Stimulated activated CD4-positive, alpha-beta T cell treated with anti-CD3 and anti-CD28 coated beads, Interleukin-4, amount 100 ng/mL, for 48 hours (primary cell): Measurements from ENCODE around the gene IDH3B.
"Not testable (repeated sequence)": the region's sequence is repeated elsewhere in the genome, so short reads cannot be mapped to it uniquely, and the experiment has no call there.

ENCODE experiments used
- DNase-seq, 2 donors: peaks; one replicate each; pipeline ENCODE4 v3.0.0-alpha.2; 2020; ENCODE audit warnings: low read depth in 2 of 2

Gene IDH3B

GRCh38 chr20:2663887-2664719 is at the start of gene IDH3B:
Gene IDH3B (minus strand): TSS chr20:2664216. CDS start chr20:2664188, 28 bp downstream.
- DNase-seq = peak; percentile 83 to 89

- DNase-seq = no peak
Measured at GRCh38 chr20:2713285-2713684, 49.3 kb upstream of the IDH3B start.

- no peak for DNase-seq
Measured at GRCh38 chr20:2709205-2709981, 45.4 kb upstream of the IDH3B start.

- no peak for DNase-seq
Measured at GRCh38 chr20:2708665-2709064, 44.6 kb upstream of the IDH3B start.

- DNase-seq = no peak
Measured at GRCh38 chr20:2708073-2708415, 44.0 kb upstream of the IDH3B start.

- DNase-seq = no peak
Measured at GRCh38 chr20:2707353-2708072, 43.5 kb upstream of the IDH3B start.

- no peak for DNase-seq
Measured at GRCh38 chr20:2706688-2707352, 42.8 kb upstream of the IDH3B start.

- DNase-seq = no peak
Measured at GRCh38 chr20:2705931-2706645, 42.1 kb upstream of the IDH3B start.

GRCh38 chr20:2703716-2704475 is 39.9 kb upstream of the IDH3B start:
- DNase-seq = no peak

GRCh38 chr20:2701671-2702081 is 37.7 kb upstream of the IDH3B start:
- DNase-seq = no peak

- no peak for DNase-seq
Measured at GRCh38 chr20:2700913-2701620, 37.1 kb upstream of the IDH3B start.

GRCh38 chr20:2699775-2700413 is 35.9 kb upstream of the IDH3B start:
- DNase-seq = no peak

GRCh38 chr20:2698912-2699311 is 34.9 kb upstream of the IDH3B start:
- DNase-seq = no peak

- DNase-seq = no peak
Measured at GRCh38 chr20:2698186-2698817, 34.3 kb upstream of the IDH3B start.

GRCh38 chr20:2697768-2698167 is 33.8 kb upstream of the IDH3B start:
- no peak for DNase-seq

- DNase-seq = no peak
Measured at GRCh38 chr20:2696646-2697045, 32.6 kb upstream of the IDH3B start.

GRCh38 chr20:2695984-2696525 is 32.0 kb upstream of the IDH3B start:
- not testable (repeated sequence) for DNase-seq

GRCh38 chr20:2695206-2695983 is 31.4 kb upstream of the IDH3B start:
- no peak for DNase-seq
